ENCODE results near the gene SHISA7. TPM values are rescaled to one million over a fixed set of nuclear protein-coding genes. Genes with fewer than 3 reads are reported as not detected.
A peak's percentile ranks its signal among the peaks of the same experiment; 100 is the strongest.

SHISA7 gene
- total RNA-seq, 2 experiments from 2014 or later, result not detected

DNA sequence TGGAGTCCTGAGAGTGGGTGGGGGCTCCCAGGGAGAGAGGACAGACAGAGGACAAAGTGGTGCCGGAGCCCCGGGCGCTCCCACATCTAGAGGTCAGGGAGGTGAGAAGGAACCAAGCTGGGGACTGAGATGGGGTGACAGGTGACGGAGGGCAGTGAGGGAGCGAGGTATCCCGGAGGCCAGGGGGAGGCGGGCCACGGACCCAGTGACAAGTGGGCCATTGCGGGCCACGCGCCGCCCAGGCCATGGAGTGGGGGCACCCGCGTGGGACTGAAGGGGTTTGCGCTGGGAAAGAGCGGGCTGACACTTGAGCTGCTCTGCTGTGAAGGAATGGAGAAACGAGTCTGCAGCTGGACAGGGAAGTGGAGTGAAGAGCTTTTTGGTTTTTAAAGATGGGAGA lies 35.9 kb upstream of the SHISA7 start:
- Mint-ChIP-seq H3K4me1 (ENCODE audit: low read depth) (peaks cover 30% of the 10 kb centered on the region), H3K36me3 (ENCODE audit: low read depth) (peaks cover 5% of the 10 kb centered on the region), H3K9me3 (no peaks in the 10 kb centered on the region), H3K27ac (no peak overlapping the region), H3K27me3 (ENCODE audit: low read depth) (no peaks in the 10 kb centered on the region), H3K4me3 (no peak overlapping the region)
- intact Hi-C loops (cut with micrococcal nuclease), result no loop called here
- CTCF ChIA-PET, result interaction anchor here (1.0 kb wide), 1 partner anchor 12 kb away, joined by 4 read pairs; no protein-coding TSS in a partner anchor
- no peak for DNase-seq

DNA sequence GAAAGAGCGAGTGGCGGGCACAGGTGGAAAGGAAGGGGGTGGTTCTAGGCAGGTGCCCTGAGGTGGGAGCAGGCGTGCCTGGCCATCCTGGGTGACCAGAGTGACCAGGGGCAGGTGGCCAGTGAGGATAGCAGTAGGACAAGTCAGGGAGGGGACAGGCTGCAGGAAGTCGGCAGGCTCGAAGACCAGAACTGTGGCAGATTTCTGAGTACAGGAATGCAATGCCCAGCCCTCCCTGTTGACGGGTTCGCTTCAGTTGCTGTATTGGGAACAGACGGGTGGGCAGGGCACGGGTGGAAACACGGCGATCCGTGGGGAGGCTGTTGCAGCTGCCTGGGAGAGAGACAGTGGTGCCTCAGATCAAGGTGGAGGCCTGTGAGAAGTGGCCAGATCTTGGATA lies 35.3 kb upstream of the SHISA7 start:
- Mint-ChIP-seq H3K9me3 (no peaks in the 10 kb centered on the region), H3K27me3 (ENCODE audit: low read depth) (no peaks in the 10 kb centered on the region), H3K36me3 (ENCODE audit: low read depth) (peaks cover 5% of the 10 kb centered on the region), H3K4me3 (peak overlapping the region; percentile 85), H3K27ac (no peak overlapping the region), H3K4me1 (ENCODE audit: low read depth) (peaks cover 30% of the 10 kb centered on the region)
- intact Hi-C loops (cut with micrococcal nuclease), result no loop called here
- CTCF ChIA-PET, result interaction anchor here (1.0 kb wide), 1 partner anchor 11 kb away, joined by 4 read pairs; no protein-coding TSS in a partner anchor
- DNase-seq, result no peak

- Mint-ChIP-seq H3K4me3 (peak overlapping the region; percentile 85), H3K27ac (no peak overlapping the region), H3K4me1 (ENCODE audit: low read depth) (peaks cover 30% of the 10 kb centered on the region), H3K9me3 (no peaks in the 10 kb centered on the region), H3K27me3 (ENCODE audit: low read depth) (no peaks in the 10 kb centered on the region), H3K36me3 (ENCODE audit: low read depth) (peaks cover 5% of the 10 kb centered on the region)
- CTCF ChIA-PET, result interaction anchor here (1.0 kb wide), 1 partner anchor 176 kb away, joined by 4 read pairs; no protein-coding TSS in a partner anchor
- DNase-seq, result no peak
- intact Hi-C loops (cut with micrococcal nuclease), result no loop called here
These were observed 34.8 kb upstream of the SHISA7 start for GRCh38 chr19:55477905-55478304.

DNA sequence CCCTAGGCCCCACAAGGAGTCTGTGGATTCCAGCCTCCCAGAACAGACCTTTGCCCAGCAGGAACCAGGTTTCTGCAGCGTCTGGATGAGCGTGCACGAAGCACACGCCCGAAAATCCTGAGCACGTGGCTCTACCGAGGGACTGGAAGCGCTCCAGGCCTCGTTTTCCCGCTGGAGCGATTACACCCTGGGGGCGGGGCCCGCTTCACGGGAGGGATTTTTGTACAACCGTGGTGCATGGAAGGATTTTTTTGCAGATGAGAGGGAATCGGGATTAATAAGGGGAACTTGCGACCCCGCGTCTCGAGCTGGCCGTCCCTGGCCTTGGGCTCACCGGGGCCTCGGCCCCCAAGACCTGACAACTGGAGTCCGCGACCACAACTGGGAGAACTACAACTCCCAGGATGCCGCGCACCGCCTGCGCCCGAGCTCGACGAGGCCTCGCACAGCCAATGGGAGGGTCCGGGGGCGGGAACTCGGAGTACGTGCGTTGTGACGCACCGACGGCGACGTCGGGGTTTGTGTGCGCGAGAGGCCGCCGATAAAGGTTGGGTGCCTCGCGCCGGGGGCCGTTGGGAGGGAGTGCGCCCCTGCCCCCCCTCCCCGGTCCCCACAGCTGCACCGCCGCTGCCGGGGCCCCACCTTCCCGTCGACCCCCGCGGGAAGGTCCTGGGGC lies 33.1 kb upstream of the SHISA7 start, which contains the start of gene ZNF628:
TSS of gene ZNF628 (plus strand) at position 518 of the 676 bp plus-strand sequence. CDS start 3,294 bp downstream, outside the sequence.
- peak; percentile 99 for DNase-seq
- H3K27me3 Mint-ChIP-seq (ENCODE audit: low read depth), result no peaks in the 10 kb centered on the region
- peaks cover 30% of the 10 kb centered on the region for H3K4me1 Mint-ChIP-seq (ENCODE audit: low read depth)
- H3K36me3 Mint-ChIP-seq (ENCODE audit: low read depth), result peaks cover 3% of the 10 kb centered on the region
- CTCF ChIA-PET, result interaction anchor here (0.8 to 3.1 kb wide), 3 partner anchors 9 to 28 kb away, joined by 3 to 20 read pairs (median 15); no protein-coding TSS in a partner anchor
- intact Hi-C loops (cut with micrococcal nuclease), result loop anchor here (1.0 kb wide), 8 partner anchors 15 to 217 kb away; partner anchors contain the start of genes FIZ1, HSPBP1, ISOC2 and KMT5C
- peak within 1 kb of the TSS; percentile 90 for H3K27ac Mint-ChIP-seq
- peak within 1 kb of the TSS; percentile 90 for H3K4me3 Mint-ChIP-seq
- no peaks in the 10 kb centered on the region for H3K9me3 Mint-ChIP-seq

DNA sequence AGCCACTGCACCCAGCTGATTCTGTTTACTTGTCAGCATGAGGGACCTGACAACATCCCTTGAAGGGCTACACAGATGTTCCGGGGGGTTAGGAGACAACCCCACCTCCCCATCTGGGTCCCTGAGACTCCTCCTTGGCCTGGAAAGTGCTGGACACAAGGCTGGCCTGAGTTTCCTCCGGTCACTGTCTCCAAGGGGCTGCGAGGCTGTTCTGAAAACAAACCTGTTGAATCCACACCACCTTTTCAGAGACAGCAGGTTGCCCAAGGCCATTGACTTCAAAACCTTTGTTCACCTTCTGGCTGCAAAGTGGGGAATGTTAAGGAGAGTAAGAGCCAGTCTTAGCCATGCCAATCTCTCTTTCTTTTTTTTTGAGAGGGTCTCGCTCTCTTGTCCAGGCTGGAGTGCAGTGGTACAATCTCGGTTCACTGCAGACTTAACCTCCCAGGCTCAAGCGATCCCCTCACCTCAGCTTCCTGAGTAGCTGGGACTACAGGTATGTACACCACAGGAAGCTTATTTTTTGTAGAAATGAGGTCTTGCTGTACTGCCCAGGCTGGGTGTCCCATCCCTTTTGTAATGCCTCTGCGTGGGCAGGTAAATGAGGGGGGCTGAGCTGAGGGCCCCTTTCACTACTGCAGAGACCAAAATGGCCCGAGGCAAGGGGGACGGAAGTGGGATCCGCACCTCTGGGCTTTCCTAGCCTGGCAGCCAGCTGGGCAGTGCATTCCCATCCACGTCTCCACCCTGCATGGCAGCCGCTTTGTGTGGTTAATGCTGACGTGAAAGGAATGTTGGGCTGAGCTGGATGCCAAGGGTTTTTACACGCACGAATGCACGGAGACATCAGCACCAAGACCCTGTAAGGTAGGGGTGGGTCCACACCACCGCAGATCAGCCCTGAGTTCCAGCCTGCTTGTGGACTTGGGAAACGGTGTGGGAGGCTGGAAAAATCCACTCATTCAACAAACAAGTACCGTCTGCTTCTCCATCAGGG lies 31.5 kb upstream of the SHISA7 start:
- Mint-ChIP-seq H3K27me3 (ENCODE audit: low read depth) (no peaks in the 10 kb centered on the region), H3K4me1 (ENCODE audit: low read depth) (peaks cover 25% of the 10 kb centered on the region), H3K4me3 (peak overlapping the region; percentile 24), H3K9me3 (no peaks in the 10 kb centered on the region), H3K36me3 (ENCODE audit: low read depth) (no peaks in the 10 kb centered on the region), H3K27ac (no peak overlapping the region)
- intact Hi-C loops (cut with micrococcal nuclease), result no loop called here
- CTCF ChIA-PET, result interaction anchor here (0.6 to 3.1 kb wide), 7 partner anchors 7 to 132 kb away, joined by 3 to 20 read pairs (median 3); no protein-coding TSS in a partner anchor
- no peak for DNase-seq

GRCh38 chr19:55473225-55474012 lies 30.3 kb upstream of the SHISA7 start:
- CTCF ChIA-PET, result interaction anchor here (0.7 to 1.2 kb wide), 4 partner anchors 12 to 133 kb away, joined by 3 to 4 read pairs (median 3); no protein-coding TSS in a partner anchor
- Mint-ChIP-seq H3K27me3 (ENCODE audit: low read depth) (no peaks in the 10 kb centered on the region), H3K9me3 (no peaks in the 10 kb centered on the region), H3K27ac (no peak overlapping the region), H3K4me3 (no peak overlapping the region), H3K4me1 (ENCODE audit: low read depth) (peaks cover 16% of the 10 kb centered on the region), H3K36me3 (ENCODE audit: low read depth) (no peaks in the 10 kb centered on the region)
- intact Hi-C loops (cut with micrococcal nuclease), result no loop called here
- no peak for DNase-seq

DNA sequence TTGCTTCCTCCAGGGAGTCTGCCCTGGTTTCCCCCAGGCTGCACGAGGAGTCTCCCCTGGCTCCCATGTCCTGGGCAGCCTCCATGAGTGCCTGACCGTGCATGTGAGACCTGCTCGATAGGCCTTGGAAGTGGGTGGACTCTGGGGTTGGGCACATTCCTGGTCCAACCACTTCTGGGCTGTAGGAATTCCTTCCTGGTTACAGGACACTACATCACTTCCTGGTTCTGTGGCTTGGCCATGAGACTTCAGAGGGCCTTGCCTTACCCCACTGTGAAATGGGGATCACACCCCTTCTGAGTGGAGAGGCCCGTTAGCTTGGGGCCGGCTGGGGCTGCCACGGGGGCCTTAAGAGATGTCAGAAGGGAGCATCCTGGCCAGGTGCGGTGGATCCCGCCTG lies 29.4 kb upstream of the SHISA7 start:
- H3K9me3 Mint-ChIP-seq, result no peaks in the 10 kb centered on the region
- H3K4me3 Mint-ChIP-seq, result no peak overlapping the region
- intact Hi-C loops (cut with micrococcal nuclease), result no loop called here
- CTCF ChIA-PET, result no interaction called here
- H3K36me3 Mint-ChIP-seq (ENCODE audit: low read depth), result no peaks in the 10 kb centered on the region
- H3K27me3 Mint-ChIP-seq (ENCODE audit: low read depth), result no peaks in the 10 kb centered on the region
- no peak for DNase-seq
- peaks cover 9% of the 10 kb centered on the region for H3K4me1 Mint-ChIP-seq (ENCODE audit: low read depth)
- H3K27ac Mint-ChIP-seq, result no peak overlapping the region

- Mint-ChIP-seq H3K9me3 (no peaks in the 10 kb centered on the region), H3K4me1 (ENCODE audit: low read depth) (peaks cover 6% of the 10 kb centered on the region), H3K4me3 (no peak overlapping the region), H3K27ac (no peak overlapping the region), H3K27me3 (ENCODE audit: low read depth) (no peaks in the 10 kb centered on the region), H3K36me3 (ENCODE audit: low read depth) (no peaks in the 10 kb centered on the region)
- intact Hi-C loops (cut with micrococcal nuclease), result no loop called here
- CTCF ChIA-PET, result interaction anchor here (0.5 to 1.2 kb wide), 5 partner anchors 14 to 160 kb away, joined by 3 to 5 read pairs (median 3); partner anchors contain the start of gene NAT14
- DNase-seq, result no peak
These were observed 28.2 kb upstream of the SHISA7 start for GRCh38 chr19:55471266-55471665.

- H3K4me1 Mint-ChIP-seq (ENCODE audit: low read depth), result peaks cover 1% of the 10 kb centered on the region
- H3K27ac Mint-ChIP-seq, result no peak overlapping the region
- no peaks in the 10 kb centered on the region for H3K9me3 Mint-ChIP-seq
- no peak overlapping the region for H3K4me3 Mint-ChIP-seq
- CTCF ChIA-PET, result interaction anchor here (1.0 to 4.3 kb wide), 16 partner anchors 8 to 179 kb away, joined by 3 to 64 read pairs (median 6); partner anchors contain the start of genes CCDC106, SHISA7, ZNF628 and ZNF784
- H3K36me3 Mint-ChIP-seq (ENCODE audit: low read depth), result no peaks in the 10 kb centered on the region
- DNase-seq, result no peak
- intact Hi-C loops (cut with micrococcal nuclease), result loop anchor here (1.0 to 2.0 kb wide), 2 partner anchors 36 to 159 kb away; no protein-coding TSS in a partner anchor
- H3K27me3 Mint-ChIP-seq (ENCODE audit: low read depth), result no peaks in the 10 kb centered on the region
These were observed 24.9 kb upstream of the SHISA7 start for GRCh38 chr19:55468054-55468393.

DNA sequence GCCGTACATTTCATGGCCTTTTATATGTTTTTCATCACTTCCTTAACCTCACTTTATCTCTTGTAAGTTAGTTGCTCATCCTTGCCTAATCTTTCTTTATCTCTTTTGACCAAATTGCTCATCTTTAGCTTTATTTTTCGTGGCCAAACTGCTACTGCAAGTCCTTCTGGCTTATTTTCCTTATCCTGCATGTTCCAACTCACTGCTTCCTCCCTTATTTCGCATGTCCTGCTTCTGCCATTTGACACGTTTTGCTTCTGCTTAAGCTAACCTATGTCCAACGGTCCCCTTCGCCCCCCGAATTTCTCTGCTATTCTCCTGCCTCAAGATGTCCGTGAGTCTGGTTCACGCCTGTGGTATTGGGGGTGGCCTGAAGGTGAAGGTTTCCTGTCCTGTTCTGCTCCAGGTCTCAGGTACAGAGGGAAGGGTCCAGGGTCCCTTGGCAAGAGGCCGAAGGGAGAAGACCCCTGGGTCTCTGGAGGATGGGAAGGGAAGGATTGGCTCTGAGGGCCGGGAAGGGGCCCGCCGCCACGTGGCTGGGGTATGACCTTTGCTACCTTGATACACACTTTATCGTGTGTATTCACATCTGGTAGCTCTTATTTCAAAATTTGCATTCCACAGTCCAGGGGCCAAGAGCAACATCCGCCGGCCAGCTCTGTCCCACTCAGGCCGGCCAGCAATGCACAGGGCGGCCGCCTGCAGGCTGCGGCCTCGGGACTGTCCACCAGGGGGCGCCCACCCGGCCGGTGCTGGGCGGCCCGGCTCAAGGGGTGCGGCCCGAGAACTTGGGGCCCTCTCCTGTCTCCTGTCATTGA lies 24.3 kb upstream of the SHISA7 start:
- peaks cover 2% of the 10 kb centered on the region for H3K4me1 Mint-ChIP-seq (ENCODE audit: low read depth)
- intact Hi-C loops (cut with micrococcal nuclease), result loop anchor here (1.0 to 2.0 kb wide), 2 partner anchors 37 to 159 kb away; no protein-coding TSS in a partner anchor
- H3K4me3 Mint-ChIP-seq, result no peak overlapping the region
- H3K27me3 Mint-ChIP-seq (ENCODE audit: low read depth), result no peaks in the 10 kb centered on the region
- H3K9me3 Mint-ChIP-seq, result no peaks in the 10 kb centered on the region
- CTCF ChIA-PET, result interaction anchor here (0.7 to 4.3 kb wide), 24 partner anchors 8 to 228 kb away, joined by 3 to 64 read pairs (median 4); partner anchors contain the start of genes CCDC106, NAT14, SHISA7 and UBE2S
- H3K27ac Mint-ChIP-seq, result no peak overlapping the region
- no peaks in the 10 kb centered on the region for H3K36me3 Mint-ChIP-seq (ENCODE audit: low read depth)
- DNase-seq, result peak; percentile 58

GRCh38 chr19:55466241-55466614 lies 23.1 kb upstream of the SHISA7 start:
- H3K9me3 Mint-ChIP-seq, result no peaks in the 10 kb centered on the region
- intact Hi-C loops (cut with micrococcal nuclease), result no loop called here
- H3K36me3 Mint-ChIP-seq (ENCODE audit: low read depth), result no peaks in the 10 kb centered on the region
- no peak overlapping the region for H3K27ac Mint-ChIP-seq
- DNase-seq, result no peak
- CTCF ChIA-PET, result interaction anchor here (0.6 to 4.3 kb wide), 8 partner anchors 13 to 991 kb away, joined by 3 to 64 read pairs (median 8); partner anchors contain the start of gene ZNF784
- no peaks in the 10 kb centered on the region for H3K27me3 Mint-ChIP-seq (ENCODE audit: low read depth)
- H3K4me3 Mint-ChIP-seq, result no peak overlapping the region
- H3K4me1 Mint-ChIP-seq (ENCODE audit: low read depth), result peaks cover 9% of the 10 kb centered on the region
